Measurements from ENCODE around the gene NHSL2. TPM values are rescaled to one million over a fixed set of nuclear protein-coding genes. Genes with fewer than 3 reads are reported as not detected.

The NHSL2 gene
- total RNA-seq, 1 donor from 2014 or later: 0.36 TPM

DNA sequence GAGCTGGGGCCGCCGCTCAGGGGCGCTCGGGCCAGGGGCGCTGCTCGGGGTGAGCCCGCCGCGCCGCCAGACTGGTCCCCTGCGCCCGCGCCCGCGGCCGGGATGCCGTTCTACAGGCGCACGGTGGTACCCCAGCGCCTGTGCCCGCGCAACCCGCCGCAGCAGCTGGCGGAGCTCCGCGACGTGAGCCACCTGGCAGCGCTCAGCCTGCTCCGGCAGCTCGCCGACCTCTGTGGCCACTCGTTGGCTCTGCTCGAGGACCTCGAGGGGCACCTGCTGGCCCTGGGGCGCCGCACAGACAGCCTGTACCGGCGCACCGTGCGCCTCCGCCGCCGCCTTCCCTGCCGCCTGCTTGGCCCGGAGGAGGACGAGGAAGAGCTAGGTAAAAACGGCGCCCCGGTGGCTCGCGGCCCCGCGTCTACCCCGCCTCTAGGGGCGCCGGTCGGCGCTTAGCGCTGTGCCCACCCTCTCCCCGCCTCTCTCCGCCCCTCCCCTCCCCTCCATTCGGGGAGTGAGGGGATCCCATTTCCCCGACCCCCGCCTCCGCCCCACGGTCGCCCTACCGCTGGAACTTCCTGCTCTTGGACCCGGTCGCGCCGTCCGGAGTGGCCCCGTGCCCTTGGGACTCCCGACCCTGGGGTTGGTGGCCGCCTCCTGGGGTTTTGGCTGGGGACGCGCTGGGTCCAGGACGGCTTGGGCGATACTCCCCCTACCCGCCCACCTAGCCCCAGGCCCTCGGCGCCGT lies 513 bp downstream of the NHSL2 start:
- H3K27ac Mint-ChIP-seq: no peak overlapping the region
- H3K9me3 Mint-ChIP-seq: no peaks in the 10 kb centered on the region
- DNase-seq (ENCODE audit: low spot score): no peak
- peaks cover 40% of the 10 kb centered on the region for H3K27me3 Mint-ChIP-seq (ENCODE audit: insufficient read depth)
- no peaks in the 10 kb centered on the region for H3K36me3 Mint-ChIP-seq (ENCODE audit: low read depth)
- intact Hi-C loops (cut with micrococcal nuclease): no loop called here
- no peaks in the 10 kb centered on the region for H3K4me1 Mint-ChIP-seq (ENCODE audit: low read depth)
- no peak overlapping the region for H3K4me3 Mint-ChIP-seq

- H3K4me3 Mint-ChIP-seq: no peak overlapping the region
Observed at GRCh38 chrX:71911731-71912050, 1.0 kb downstream of the NHSL2 start.

GRCh38 chrX:71912156-71912555 lies 1.5 kb downstream of the NHSL2 start:
- Mint-ChIP-seq H3K27me3 (ENCODE audit: insufficient read depth) (peaks cover 40% of the 10 kb centered on the region), H3K27ac (no peak overlapping the region), H3K4me3 (no peak overlapping the region), H3K36me3 (ENCODE audit: low read depth) (no peaks in the 10 kb centered on the region), H3K4me1 (ENCODE audit: low read depth) (no peaks in the 10 kb centered on the region), H3K9me3 (no peaks in the 10 kb centered on the region)
- intact Hi-C loops (cut with micrococcal nuclease): no loop called here
- no peak for DNase-seq (ENCODE audit: low spot score)

More at GRCh38 chrX:71911731-71912050, 1.0 kb downstream of the NHSL2 start:
- H3K4me1 Mint-ChIP-seq (ENCODE audit: low read depth): no peaks in the 10 kb centered on the region
- intact Hi-C loops (cut with micrococcal nuclease): no loop called here
- no peaks in the 10 kb centered on the region for H3K9me3 Mint-ChIP-seq
- no peak for DNase-seq (ENCODE audit: low spot score)
- H3K36me3 Mint-ChIP-seq (ENCODE audit: low read depth): no peaks in the 10 kb centered on the region
- H3K27ac Mint-ChIP-seq: no peak overlapping the region
- peaks cover 40% of the 10 kb centered on the region for H3K27me3 Mint-ChIP-seq (ENCODE audit: insufficient read depth)

- no peaks in the 10 kb centered on the region for H3K36me3 Mint-ChIP-seq (ENCODE audit: low read depth)
- intact Hi-C loops (cut with micrococcal nuclease): no loop called here
- peaks cover 31% of the 10 kb centered on the region for H3K27me3 Mint-ChIP-seq (ENCODE audit: insufficient read depth)
Observed at GRCh38 chrX:71913156-71913950, 2.7 kb downstream of the NHSL2 start.

DNA sequence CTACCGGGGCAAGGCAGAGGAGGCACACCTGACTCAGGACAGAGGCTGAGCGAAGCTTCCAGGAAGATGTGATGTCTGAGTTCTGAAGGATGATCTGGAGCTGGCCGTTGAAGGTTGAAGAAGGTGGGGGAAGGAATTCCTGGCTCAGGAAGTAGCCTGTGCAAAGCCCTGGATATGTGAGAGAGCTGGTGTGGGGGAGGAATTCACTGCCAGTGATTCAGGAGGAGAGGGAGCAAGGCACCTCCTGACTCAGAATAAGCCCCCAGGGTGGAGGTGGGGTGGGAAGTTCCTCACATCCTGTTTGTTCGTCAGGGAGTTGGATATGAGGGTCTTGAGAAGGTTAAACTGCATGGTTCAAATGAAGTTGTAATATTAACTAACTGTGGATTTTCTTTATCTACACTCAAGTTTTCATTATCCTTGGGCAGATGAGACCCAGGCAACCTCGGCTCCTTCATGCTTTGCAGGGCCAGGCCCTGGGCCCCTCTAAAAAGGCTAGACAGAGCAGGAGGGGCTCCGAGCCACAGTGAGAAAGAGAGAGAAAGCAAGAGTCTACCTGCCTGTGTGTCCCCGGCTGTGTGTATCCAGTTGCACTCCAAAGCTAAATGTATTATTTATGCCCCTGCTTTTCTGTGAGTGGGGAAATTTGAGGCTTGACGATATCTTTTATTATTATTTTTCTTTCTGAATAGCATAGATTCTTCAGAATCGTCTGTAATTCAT lies 7.1 kb downstream of the NHSL2 start:
- Mint-ChIP-seq H3K27ac (no peak overlapping the region), H3K4me1 (ENCODE audit: low read depth) (no peaks in the 10 kb centered on the region), H3K36me3 (ENCODE audit: low read depth) (no peaks in the 10 kb centered on the region), H3K27me3 (ENCODE audit: insufficient read depth) (peaks cover 17% of the 10 kb centered on the region), H3K4me3 (no peak overlapping the region), H3K9me3 (no peaks in the 10 kb centered on the region)
- no peak for DNase-seq (ENCODE audit: low spot score)
- intact Hi-C loops (cut with micrococcal nuclease): no loop called here

More at GRCh38 chrX:71913156-71913950, 2.7 kb downstream of the NHSL2 start:
- no peak overlapping the region for H3K27ac Mint-ChIP-seq
- H3K4me3 Mint-ChIP-seq: no peak overlapping the region
- H3K4me1 Mint-ChIP-seq (ENCODE audit: low read depth): no peaks in the 10 kb centered on the region
- no peak for DNase-seq (ENCODE audit: low spot score)
- H3K9me3 Mint-ChIP-seq: no peaks in the 10 kb centered on the region

GRCh38 chrX:71919431-71919830 lies 8.8 kb downstream of the NHSL2 start:
- intact Hi-C loops (cut with micrococcal nuclease): no loop called here
- DNase-seq (ENCODE audit: low spot score): no peak
- no peak overlapping the region for H3K27ac Mint-ChIP-seq
- peaks cover 9% of the 10 kb centered on the region for H3K27me3 Mint-ChIP-seq (ENCODE audit: insufficient read depth)
- H3K4me3 Mint-ChIP-seq: no peak overlapping the region
- no peaks in the 10 kb centered on the region for H3K4me1 Mint-ChIP-seq (ENCODE audit: low read depth)
- H3K9me3 Mint-ChIP-seq: no peaks in the 10 kb centered on the region
- no peaks in the 10 kb centered on the region for H3K36me3 Mint-ChIP-seq (ENCODE audit: low read depth)

DNA sequence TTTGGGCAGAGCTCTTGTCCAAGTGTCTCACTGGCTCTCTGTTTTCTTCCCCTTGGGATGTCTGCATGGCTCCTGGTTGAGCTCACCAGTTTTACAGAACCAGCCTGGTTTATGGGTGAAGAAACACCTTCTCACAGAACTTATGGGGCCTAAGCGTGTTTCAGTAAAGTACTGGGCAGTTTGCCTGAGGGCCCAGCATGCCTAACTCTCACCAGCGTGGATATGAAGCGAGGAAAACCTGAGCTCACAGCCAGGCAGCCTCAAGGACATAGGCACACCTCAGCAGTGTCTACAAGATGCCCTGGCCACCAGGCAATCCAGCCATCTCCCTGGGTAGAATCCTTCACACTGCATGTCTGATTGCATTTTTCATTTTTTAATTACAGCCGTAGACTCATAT lies 9.2 kb downstream of the NHSL2 start:
- Mint-ChIP-seq H3K27ac (no peak overlapping the region), H3K27me3 (ENCODE audit: insufficient read depth) (peaks cover 6% of the 10 kb centered on the region), H3K4me3 (no peak overlapping the region), H3K9me3 (no peaks in the 10 kb centered on the region), H3K4me1 (ENCODE audit: low read depth) (no peaks in the 10 kb centered on the region), H3K36me3 (ENCODE audit: low read depth) (no peaks in the 10 kb centered on the region)
- intact Hi-C loops (cut with micrococcal nuclease): no loop called here
- DNase-seq (ENCODE audit: low spot score): no peak

DNA sequence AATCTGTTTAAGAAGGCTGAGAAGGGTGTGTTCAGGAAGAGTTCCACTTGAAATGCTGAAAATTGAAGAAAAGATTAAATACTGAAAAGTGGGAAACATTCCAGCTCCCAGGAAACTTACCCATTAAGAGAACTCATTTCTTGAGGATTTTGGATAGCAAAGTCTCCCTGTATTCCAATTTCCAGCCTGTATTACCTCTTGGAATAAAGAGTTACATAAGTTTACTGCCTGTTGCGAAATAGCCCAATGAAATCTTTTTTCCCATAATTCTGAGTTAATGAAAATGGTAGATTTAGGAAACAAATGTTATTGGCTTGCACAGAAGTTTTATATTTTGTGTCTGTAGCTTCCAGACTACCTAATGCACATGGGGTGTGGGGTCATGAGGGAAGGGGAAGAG lies 12.0 kb downstream of the NHSL2 start:
- no peak for DNase-seq (ENCODE audit: low spot score)
- Mint-ChIP-seq H3K4me1 (ENCODE audit: low read depth) (no peaks in the 10 kb centered on the region), H3K36me3 (ENCODE audit: low read depth) (no peaks in the 10 kb centered on the region), H3K4me3 (no peak overlapping the region), H3K9me3 (no peaks in the 10 kb centered on the region), H3K27ac (no peak overlapping the region), H3K27me3 (ENCODE audit: insufficient read depth) (no peaks in the 10 kb centered on the region)
- intact Hi-C loops (cut with micrococcal nuclease): no loop called here

DNA sequence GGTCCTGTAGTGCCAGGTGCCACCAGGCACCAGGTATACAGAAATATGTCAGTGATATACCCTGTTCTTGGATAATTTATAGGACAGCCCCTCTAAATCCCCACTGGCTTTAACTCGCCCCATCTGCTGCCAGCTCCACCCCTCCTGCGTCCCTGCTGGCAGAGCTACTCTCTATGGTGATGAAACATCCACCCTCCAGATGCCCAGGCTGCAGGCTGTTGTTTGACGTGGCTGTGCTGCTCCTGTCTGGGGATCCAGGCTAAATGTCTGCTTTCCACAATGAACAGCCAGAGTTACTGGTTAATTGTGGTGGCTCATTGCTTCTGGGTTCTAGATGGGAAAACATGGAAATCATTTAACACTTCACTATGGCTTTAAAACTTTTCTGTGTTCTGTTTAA lies 12.9 kb downstream of the NHSL2 start:
- Mint-ChIP-seq H3K4me1 (ENCODE audit: low read depth) (no peaks in the 10 kb centered on the region), H3K4me3 (no peak overlapping the region), H3K27me3 (ENCODE audit: insufficient read depth) (no peaks in the 10 kb centered on the region), H3K36me3 (ENCODE audit: low read depth) (no peaks in the 10 kb centered on the region), H3K9me3 (no peaks in the 10 kb centered on the region), H3K27ac (no peak overlapping the region)
- intact Hi-C loops (cut with micrococcal nuclease): no loop called here
- DNase-seq (ENCODE audit: low spot score): no peak

- intact Hi-C loops (cut with micrococcal nuclease): no loop called here
- Mint-ChIP-seq H3K9me3 (no peaks in the 10 kb centered on the region), H3K36me3 (ENCODE audit: low read depth) (no peaks in the 10 kb centered on the region), H3K4me1 (ENCODE audit: low read depth) (no peaks in the 10 kb centered on the region), H3K27me3 (ENCODE audit: insufficient read depth) (peaks cover 1% of the 10 kb centered on the region), H3K4me3 (no peak overlapping the region), H3K27ac (no peak overlapping the region)
- no peak for DNase-seq (ENCODE audit: low spot score)
Observed at GRCh38 chrX:71927040-71927439, 16.4 kb downstream of the NHSL2 start.

- no peak overlapping the region for H3K27ac Mint-ChIP-seq
- no peak for DNase-seq (ENCODE audit: low spot score)
- intact Hi-C loops (cut with micrococcal nuclease): no loop called here
- no peaks in the 10 kb centered on the region for H3K4me1 Mint-ChIP-seq (ENCODE audit: low read depth)
- no peaks in the 10 kb centered on the region for H3K9me3 Mint-ChIP-seq
- H3K27me3 Mint-ChIP-seq (ENCODE audit: insufficient read depth): peaks cover 1% of the 10 kb centered on the region
- no peaks in the 10 kb centered on the region for H3K36me3 Mint-ChIP-seq (ENCODE audit: low read depth)
- no peak overlapping the region for H3K4me3 Mint-ChIP-seq
Observed at GRCh38 chrX:71928856-71929255, 18.2 kb downstream of the NHSL2 start.

- H3K4me1 Mint-ChIP-seq (ENCODE audit: low read depth): no peaks in the 10 kb centered on the region
- intact Hi-C loops (cut with micrococcal nuclease): no loop called here
- H3K4me3 Mint-ChIP-seq: no peak overlapping the region
- H3K27ac Mint-ChIP-seq: no peak overlapping the region
- H3K36me3 Mint-ChIP-seq (ENCODE audit: low read depth): no peaks in the 10 kb centered on the region
- H3K27me3 Mint-ChIP-seq (ENCODE audit: insufficient read depth): peaks cover 1% of the 10 kb centered on the region
- no peak for DNase-seq (ENCODE audit: low spot score)
- no peaks in the 10 kb centered on the region for H3K9me3 Mint-ChIP-seq
Observed at GRCh38 chrX:71930298-71930697, 19.7 kb downstream of the NHSL2 start.

DNA sequence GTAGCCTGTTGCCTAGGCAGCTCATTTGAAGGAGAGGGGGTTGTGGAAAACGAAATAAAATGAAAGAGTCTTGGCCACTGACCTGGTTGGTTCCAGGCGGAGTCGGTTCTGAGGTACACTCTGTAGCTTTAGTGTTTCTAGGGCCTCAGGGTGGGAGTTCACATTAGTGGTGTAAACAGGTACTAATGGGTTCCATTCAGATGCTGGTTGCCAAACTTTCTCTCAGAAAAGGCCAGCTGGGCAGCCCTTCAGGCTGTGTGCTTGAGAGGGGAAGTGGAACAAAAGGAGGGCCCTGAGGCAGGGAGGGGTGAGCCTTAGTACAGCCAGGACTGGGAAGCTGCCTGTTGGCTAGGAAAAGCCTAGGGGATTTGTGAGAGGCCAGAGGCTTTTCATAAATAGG lies 24.8 kb downstream of the NHSL2 start:
- Mint-ChIP-seq H3K9me3 (no peaks in the 10 kb centered on the region), H3K4me3 (no peak overlapping the region), H3K27me3 (ENCODE audit: insufficient read depth) (peaks cover 1% of the 10 kb centered on the region), H3K4me1 (ENCODE audit: low read depth) (no peaks in the 10 kb centered on the region), H3K27ac (no peak overlapping the region), H3K36me3 (ENCODE audit: low read depth) (no peaks in the 10 kb centered on the region)
- no peak for DNase-seq (ENCODE audit: low spot score)
- intact Hi-C loops (cut with micrococcal nuclease): no loop called here
